Thyroid gland (tissue), 4 donors: ENCODE measurements around the gene HMX3.

ENCODE experiments used
- CTCF ChIP-seq, 6 experiments: fragments of 200-600 bp in 3 of 6; fragments of 450-650 bp in 3 of 6; sonication (generic) in 3 of 6; IDR thresholded peaks; one replicate each; pipeline ENCODE4 v1.5.1; 2016 to 2019; ENCODE audit warnings: antibody characterized with exemption in 6 of 6, mild to moderate bottlenecking in 2 of 6, inconsistent platforms in 1 of 6, moderate library complexity in 1 of 6
- POLR2A ChIP-seq, 2 donors: fragments of 450-650 bp; IDR thresholded peaks; one replicate each; pipeline ENCODE4 v1.6.1; 2017; ENCODE audit warnings: antibody characterized with exemption in 2 of 2, mild to moderate bottlenecking in 2 of 2, moderate library complexity in 1 of 2

- TF ChIP-seq CTCF (IDR thresholded peaks at IDR 0.05) (no peak), POLR2A (IDR thresholded peaks at IDR 0.05) (no peak)
Measured at GRCh38 chr10:123142701-123143161, 7.0 kb downstream of the HMX3 start.
